ENCODE data around the gene MGLL.
"Not testable (repeated sequence)": the region's sequence is repeated elsewhere in the genome, so short reads cannot be mapped to it uniquely, and the experiment has no call there.

GRCh38 chr3:127654993-127655392 is 167.3 kb downstream of the MGLL start:
- not testable (repeated sequence) for TF ChIP-seq EZH2 (IDR thresholded peaks at IDR 0.05; ENCODE audit: insufficient read depth, poor library complexity, severe bottlenecking); EZH2phosphoT487 (IDR thresholded peaks at IDR 0.05; ENCODE audit: insufficient read depth, low read depth)
